Measurements from ENCODE around the gene FPR1.

The FPR1 gene

GRCh38 chr19:51704626-51705025 lies 47.1 kb downstream of the FPR1 start:
- no peak for DNase-seq (ENCODE audit: low read depth in 3 of 3)

DNA sequence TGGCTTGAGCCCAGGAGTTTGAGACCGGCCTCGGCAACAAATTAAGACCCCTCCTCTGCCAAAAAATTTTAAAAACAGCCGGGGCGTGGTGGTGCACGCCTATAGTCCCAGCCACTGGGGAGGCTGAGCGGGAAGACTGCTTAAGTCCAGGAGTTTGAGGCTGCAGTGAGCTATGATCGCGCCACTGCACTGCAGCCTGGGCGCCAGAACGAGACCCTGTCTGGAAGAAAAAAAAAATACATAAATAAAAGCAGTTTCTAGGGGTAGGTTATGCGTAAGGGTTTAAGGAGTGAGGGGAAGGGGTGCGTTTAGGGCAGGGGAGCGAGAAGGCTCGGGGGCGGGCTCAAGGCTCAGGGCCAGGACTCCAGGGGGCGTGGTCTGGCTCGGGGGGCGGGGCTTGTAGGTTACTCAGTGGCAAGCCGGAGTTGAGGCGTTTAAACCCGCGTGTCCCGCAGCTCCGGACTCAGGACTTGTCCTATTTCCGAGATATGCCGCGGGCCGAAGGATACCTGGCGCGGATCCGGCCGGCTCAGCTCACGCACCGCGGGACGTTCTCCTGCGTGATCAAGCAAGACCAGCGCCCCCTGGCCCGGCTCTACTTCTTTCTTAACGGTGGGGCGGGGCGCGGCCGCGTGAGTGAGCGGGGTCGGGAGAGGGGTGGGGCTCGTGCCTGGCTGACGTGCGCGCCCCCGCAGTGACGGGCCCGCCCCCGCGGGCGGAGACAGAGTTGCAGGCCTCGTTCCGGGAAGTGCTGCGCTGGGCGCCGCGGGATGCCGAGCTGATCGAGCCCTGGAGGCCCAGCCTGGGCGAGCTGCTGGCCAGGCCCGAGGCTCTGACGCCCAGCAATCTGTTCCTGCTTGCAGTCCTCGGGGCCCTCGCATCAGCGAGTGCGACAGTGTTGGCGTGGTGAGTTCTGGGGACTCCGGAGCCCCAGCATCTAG lies 47.8 kb downstream of the FPR1 start:
- peak; percentile 96 to 97 (median 97) for DNase-seq (ENCODE audit: low read depth in 3 of 3)

DNA sequence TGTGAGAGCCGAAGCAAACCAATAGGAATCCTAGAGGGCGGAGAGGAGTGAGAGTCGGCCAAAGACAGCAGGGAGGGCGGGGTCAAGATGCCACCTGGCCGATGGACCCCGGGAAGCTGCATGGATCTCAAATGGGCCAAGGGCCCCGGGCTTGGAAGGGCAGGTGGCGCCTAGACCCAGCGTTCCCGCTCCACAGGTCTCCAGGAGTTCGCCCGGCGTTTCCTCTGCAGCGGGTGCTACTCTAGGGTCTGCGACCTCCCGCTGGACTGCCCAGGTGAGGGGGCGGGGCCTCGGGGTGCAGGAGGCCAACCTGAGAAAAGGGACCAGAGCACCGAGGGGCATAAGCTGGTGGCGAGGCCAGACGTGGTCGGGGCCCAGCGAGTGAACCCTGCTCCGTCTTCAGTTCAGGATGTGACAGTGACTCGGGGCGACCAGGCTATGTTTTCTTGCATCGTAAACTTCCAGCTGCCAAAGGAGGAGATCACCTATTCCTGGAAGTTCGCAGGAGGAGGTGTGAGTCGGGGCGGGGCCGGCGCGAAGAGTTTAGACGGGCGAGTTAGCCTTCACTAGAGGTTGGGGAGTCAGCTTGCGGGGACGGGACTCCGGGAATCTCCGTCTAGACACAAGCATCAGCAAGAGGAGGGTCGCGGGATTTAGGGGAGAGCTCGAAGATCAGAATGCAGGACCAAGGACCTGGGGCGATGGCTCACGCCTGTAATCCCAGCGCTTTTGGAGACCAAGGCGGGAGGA lies 48.7 kb downstream of the FPR1 start:
- no peak for DNase-seq (ENCODE audit: low read depth in 3 of 3)

DNA sequence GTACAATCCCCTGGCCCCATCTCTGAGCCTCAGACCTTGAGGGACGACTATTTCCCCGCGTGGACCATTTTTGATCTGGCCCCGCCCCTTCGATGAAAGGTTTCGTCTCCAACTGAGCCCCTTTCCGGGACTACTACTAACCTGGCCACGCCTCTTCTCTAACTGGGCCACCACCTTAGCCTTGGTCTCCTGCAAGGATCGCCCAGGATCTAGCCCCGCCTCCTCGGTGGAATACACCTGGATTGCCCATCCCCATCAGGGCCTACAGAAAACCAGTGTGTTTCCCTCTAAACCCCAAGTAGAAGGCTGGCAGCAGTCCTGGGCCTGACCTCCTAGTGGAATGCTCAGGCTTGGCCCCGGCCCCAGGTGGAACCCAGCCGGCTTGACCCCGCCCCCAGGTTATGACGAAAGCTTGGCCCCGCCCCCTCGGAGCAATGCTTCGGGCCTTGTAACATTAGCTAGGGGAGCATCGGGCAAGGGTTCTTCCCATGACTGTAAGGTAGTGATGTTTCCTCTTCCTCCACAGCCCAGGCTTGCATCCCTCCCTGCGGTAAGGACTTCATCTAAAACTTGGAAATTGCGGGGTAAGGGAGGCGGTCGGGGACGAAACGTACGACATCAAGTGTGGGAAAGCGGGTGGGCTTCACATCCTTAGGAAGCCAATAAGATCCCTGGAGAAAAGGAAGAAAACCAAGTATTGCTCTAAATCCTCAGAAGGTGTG lies 49.4 kb downstream of the FPR1 start:
- no peak for DNase-seq (ENCODE audit: low read depth in 3 of 3)

- no peak for DNase-seq (ENCODE audit: low read depth in 3 of 3)
These were observed 50.1 kb downstream of the FPR1 start for GRCh38 chr19:51701468-51702100.

- no peak for DNase-seq (ENCODE audit: low read depth in 3 of 3)
These were observed 52.5 kb downstream of the FPR1 start for GRCh38 chr19:51699170-51699569.

DNA sequence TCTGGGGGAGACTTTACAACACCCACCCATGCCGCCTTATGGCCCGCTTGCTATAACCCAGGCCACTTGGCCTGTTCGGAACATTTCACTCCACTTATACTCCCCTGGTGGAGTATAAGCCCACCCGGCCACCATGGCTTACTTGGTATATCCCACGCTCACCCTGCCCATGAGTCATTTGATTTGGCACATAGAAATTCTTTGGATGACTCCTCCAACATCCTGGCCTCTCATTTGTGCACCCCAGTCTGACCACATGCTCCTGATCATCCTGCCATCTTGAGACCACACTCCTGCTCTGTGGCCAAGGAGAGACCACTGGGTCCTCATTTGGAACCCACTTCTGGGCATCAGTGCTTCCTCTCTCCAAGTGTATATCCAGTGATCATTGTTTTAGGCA lies 53.4 kb downstream of the FPR1 start:
- DNase-seq (ENCODE audit: low read depth in 3 of 3), result no peak

DNA sequence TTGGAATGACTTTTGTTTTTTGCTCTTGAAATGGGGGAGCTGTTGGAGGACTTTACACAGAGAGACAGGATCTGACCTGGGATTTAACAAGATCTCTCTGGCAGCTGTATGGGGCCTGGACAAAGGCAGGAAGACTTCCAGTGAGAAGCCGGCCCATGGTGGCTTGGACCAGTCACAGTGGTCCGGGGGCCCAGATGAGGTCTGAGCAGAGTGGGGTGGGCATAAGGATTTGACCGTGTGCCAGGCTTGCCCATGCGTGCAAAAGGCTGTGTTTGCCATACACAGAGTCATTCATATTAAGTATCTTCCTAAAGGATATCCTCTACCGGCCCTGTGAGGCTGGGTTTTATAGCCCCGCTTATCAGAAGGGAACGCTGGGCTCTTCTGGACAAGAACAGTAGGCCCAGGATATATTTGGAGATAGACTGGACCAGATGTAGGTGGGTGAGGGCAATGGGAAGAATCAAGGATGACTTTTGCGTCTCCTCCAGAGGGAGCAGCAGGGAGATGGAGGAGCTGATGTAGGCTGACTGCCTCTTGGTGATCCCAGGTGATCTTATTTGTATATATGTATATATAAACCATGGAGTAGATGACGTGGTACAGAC lies 54.4 kb downstream of the FPR1 start:
- DNase-seq (ENCODE audit: low read depth in 3 of 3), result no peak

DNA sequence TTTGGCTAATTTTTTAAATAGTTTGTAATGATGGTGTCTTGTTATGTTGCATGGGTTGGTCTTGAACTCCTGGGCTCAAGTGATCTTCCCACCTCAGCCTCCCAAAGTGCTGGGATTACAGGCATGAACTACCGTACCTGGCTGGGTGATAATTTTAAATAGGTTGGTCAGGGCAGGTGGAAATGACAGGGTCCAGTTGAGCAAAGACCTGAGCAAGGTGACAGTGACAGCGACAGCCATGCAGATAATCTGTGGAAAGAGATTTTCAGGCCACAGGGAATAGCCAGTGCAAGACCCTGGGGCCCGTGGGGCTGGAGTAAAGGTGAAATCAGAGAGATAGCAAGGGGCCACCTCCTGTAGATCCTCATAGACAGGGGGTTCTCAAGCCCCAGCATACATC lies 55.1 kb downstream of the FPR1 start:
- no peak for DNase-seq (ENCODE audit: low read depth in 3 of 3)
